Measurements from ENCODE around the gene FRMD8. TPM values are rescaled to one million over a fixed set of nuclear protein-coding genes. Genes with fewer than 3 reads are reported as not detected.

The FRMD8 gene
- total RNA-seq, 1 donor from 2014 or later: 65.9 TPM

- DNase-seq (ENCODE audit: low spot score): peak; percentile 57
- ATAC-seq: peak; percentile 27
- intact Hi-C loops (cut with DNase I): no loop called here
Observed at GRCh38 chr11:65429068-65429681, 42.7 kb downstream of the FRMD8 start.

- DNase-seq (ENCODE audit: low spot score) (peak; percentile 83), ATAC-seq (peak; percentile 22)
- intact Hi-C loops (cut with DNase I): no loop called here
Observed at GRCh38 chr11:65429724-65430405, 43.4 kb downstream of the FRMD8 start.

GRCh38 chr11:65430406-65431217 lies 44.2 kb downstream of the FRMD8 start:
- no peak for ATAC-seq
- intact Hi-C loops (cut with DNase I): no loop called here
- DNase-seq (ENCODE audit: low spot score): no peak

- ATAC-seq: no peak
- DNase-seq (ENCODE audit: low spot score): no peak
- intact Hi-C loops (cut with DNase I): no loop called here
Observed at GRCh38 chr11:65431451-65432099, 45.1 kb downstream of the FRMD8 start.

- no peak for ATAC-seq
- no peak for DNase-seq (ENCODE audit: low spot score)
- intact Hi-C loops (cut with DNase I): no loop called here
Observed at GRCh38 chr11:65432100-65432650, 45.7 kb downstream of the FRMD8 start.

- intact Hi-C loops (cut with DNase I): no loop called here
- no peak for ATAC-seq
- no peak for DNase-seq (ENCODE audit: low spot score)
Observed at GRCh38 chr11:65432686-65433582, 46.5 kb downstream of the FRMD8 start.

- intact Hi-C loops (cut with DNase I): no loop called here
- DNase-seq (ENCODE audit: low spot score) (peak; percentile 44), ATAC-seq (no peak)
Observed at GRCh38 chr11:65433657-65434056, 47.2 kb downstream of the FRMD8 start.

GRCh38 chr11:65434057-65434666 lies 47.7 kb downstream of the FRMD8 start:
- DNase-seq (ENCODE audit: low spot score) (no peak), ATAC-seq (no peak)
- intact Hi-C loops (cut with DNase I): no loop called here

GRCh38 chr11:65434667-65435410 lies 48.4 kb downstream of the FRMD8 start:
- intact Hi-C loops (cut with DNase I): no loop called here
- DNase-seq (ENCODE audit: low spot score): no peak
- ATAC-seq: no peak

- ATAC-seq: no peak
- DNase-seq (ENCODE audit: low spot score): peak; percentile 50
- intact Hi-C loops (cut with DNase I): no loop called here
Observed at GRCh38 chr11:65435411-65435931, 49.0 kb downstream of the FRMD8 start.

GRCh38 chr11:65435981-65436411 lies 49.6 kb downstream of the FRMD8 start:
- intact Hi-C loops (cut with DNase I): no loop called here
- peak; percentile 13 for ATAC-seq

GRCh38 chr11:65436412-65437032 lies 50.1 kb downstream of the FRMD8 start:
- DNase-seq (ENCODE audit: low spot score): peak; percentile 58
- intact Hi-C loops (cut with DNase I): no loop called here
- ATAC-seq: peak; percentile 1

More at GRCh38 chr11:65435981-65436411, 49.6 kb downstream of the FRMD8 start:
- DNase-seq (ENCODE audit: low spot score): peak; percentile 55

GRCh38 chr11:65437436-65438227 lies 51.2 kb downstream of the FRMD8 start:
- intact Hi-C loops (cut with DNase I): no loop called here
- ATAC-seq: no peak

GRCh38 chr11:65438257-65439151 lies 52.1 kb downstream of the FRMD8 start:
- intact Hi-C loops (cut with DNase I): no loop called here
- DNase-seq (ENCODE audit: low spot score) (no peak), ATAC-seq (no peak)

More at GRCh38 chr11:65437436-65438227, 51.2 kb downstream of the FRMD8 start:
- DNase-seq (ENCODE audit: low spot score): peak; percentile 49
